GM21390 (cell line): ENCODE measurements around the gene KRTAP5-10.
"Not testable (repeated sequence)": the region's sequence is repeated elsewhere in the genome, so short reads cannot be mapped to it uniquely, and the experiment has no call there.

Experiments used
- ATAC-seq: cut with Tn5 transposase; IDR thresholded peaks from one replicate; pipeline ENCODE4 v1.9.1; 2021; ENCODE audit not compliant: unreplicated experiment

KRTAP5-10 gene, protein sequence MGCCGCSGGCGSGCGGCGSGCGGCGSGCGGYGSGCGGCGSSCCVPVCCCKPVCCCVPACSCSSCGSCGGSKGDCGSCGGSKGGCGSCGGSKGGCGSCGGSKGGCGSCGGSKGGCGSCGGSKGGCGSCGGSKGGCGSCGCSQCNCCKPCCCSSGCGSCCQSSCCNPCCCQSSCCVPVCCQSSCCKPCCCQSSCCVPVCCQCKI

DNA sequence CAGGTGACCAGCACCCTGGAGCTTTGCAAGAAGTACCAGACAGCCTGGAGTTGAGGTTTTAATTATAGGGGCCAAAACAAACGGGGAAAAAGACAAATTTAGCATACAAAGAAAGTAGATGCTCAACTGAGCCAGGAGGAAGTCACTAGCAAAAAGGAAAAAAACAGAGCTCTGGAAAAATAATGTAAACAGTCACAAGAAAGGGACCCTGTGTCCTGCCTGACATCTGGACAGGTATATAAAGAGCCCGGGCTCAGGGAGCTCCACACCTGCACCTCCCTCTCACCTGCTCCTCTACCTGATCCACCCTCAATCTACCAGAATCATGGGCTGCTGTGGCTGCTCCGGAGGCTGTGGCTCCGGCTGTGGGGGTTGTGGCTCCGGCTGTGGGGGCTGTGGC, at the start of gene KRTAP5-10:
Gene KRTAP5-10 (plus strand): TSS at position 301 of the 400 bp plus-strand sequence. CDS start 25 bp downstream, at position 326.
- no peak for ATAC-seq

DNA sequence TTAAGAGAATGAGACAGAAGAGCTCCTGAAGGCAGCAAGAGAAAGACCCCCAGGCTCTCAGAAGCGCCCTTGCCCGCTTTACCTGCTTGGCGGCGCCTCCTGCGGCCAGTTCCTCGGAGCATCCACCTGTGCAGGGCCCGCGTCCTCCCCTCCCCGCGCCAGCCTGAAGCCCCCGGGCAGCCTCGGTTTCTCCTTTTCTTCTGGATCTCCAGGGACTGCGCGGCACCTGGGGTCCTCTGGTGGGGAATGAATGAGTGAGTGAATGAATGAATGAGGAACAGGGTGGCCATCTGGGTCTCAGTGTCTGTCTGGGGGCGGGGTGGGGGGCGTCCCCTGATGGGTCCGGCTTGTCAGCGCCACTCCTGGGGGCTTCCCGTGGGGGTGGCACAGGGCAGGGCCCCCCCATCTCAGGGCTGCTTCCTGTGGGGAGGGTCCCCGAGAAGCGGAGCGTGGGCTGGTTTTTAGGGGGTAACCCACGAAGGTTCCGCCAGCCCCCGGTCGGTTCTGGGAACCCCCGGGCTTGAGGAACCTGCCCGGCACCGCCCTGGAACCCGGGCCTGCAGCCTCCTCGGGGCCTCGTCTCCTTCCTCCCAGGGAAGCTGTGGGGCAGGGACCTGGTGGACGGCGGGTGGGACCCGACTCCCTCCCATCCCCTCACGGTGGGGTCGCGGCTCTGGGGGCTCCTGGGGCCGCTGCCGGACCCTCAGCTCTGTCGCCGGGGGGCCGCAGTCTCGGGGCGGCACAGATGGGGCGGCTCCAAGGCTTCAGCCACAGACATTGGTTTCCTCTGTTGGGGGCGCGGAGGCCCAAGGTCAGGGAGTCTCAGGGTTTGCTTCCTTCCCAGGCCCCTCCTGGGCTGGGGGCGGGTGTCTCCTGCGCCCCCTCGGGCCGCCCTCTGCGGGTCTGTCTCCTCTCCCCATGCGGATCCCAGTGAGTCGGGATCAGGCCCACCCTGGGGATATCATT, 46.6 kb upstream of the KRTAP5-10 start:
- no peak for ATAC-seq

DNA sequence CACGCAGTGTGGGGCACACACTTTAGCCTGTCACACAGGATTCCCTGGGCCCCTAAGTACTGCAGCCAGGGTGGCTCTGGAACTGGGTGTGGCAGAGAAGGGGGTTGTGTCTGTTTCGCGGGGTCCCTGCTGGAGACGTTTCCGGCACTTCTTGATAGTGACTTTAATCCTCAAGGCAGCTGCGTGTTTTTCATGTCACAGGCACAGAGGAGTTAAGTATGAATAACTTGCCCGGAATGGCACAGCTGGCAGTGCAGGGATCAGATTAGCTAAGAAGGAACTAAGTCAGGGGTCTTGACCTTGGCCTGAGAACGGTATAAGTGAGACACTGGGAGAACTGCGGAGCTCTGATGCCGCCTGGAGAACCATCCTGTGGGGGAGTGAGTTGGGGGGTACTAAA, 45.8 kb upstream of the KRTAP5-10 start:
- ATAC-seq = no peak

DNA sequence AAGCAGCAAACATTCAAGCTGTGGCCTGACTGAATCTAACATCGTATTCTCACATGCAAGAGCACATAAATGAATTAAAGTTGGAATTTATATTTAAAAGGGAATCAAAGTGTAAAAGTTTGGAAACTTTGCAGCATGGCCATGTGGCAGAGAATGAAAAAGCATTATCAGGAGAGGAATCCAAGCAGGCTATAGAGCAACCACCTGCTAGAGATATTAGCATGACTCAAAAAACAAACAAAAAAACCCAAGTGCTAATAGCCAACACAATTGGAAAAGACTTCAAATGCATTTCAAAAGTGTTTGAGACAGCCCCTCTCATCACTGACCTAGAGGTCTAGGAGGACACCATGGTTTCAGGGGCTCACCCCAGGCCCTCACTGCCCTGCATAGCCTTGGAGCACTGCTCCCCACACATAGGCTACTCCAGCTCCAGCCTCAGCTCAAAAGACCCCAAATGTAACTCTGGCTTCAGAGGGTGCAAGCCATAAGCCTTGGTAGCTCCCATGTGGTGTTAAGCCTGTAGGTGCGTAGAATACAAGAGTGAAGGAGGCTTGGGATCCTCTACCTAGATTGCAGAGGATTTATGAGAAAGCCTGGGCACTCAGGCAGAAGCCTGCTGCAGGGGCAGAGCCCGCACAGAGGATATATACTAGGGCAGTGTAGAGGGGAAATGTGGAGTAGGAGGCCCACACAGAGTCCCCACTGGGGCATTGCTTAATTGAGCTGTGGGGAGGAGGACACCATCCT, 40.0 kb upstream of the KRTAP5-10 start:
- ATAC-seq = no peak

DNA sequence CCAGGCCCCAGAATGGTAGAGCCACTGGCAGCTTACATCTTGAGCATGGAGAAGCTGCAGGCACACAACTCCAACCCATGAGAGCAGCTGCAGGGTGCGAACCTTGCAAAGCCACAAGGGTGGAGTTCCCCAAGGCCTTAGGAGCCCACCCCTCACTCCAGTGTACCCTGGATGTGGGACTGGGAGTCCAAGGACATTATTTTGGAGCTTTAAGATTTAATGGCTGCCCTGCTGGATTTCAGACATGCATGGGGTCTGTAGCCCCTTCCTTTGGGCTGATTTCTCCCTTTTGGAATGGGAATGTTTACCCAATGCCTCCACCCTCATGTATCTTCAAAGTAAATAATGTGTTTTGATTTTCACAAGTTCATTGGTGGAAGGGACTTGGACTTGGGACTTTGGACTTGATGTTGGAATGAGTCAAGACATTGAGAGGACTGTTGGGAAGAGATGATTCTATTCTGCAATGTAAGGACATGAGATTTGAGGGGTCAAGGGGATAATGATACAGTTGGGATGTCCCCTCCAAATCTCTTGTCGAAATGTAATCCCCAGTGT, 39.3 kb upstream of the KRTAP5-10 start:
- no peak for ATAC-seq

DNA sequence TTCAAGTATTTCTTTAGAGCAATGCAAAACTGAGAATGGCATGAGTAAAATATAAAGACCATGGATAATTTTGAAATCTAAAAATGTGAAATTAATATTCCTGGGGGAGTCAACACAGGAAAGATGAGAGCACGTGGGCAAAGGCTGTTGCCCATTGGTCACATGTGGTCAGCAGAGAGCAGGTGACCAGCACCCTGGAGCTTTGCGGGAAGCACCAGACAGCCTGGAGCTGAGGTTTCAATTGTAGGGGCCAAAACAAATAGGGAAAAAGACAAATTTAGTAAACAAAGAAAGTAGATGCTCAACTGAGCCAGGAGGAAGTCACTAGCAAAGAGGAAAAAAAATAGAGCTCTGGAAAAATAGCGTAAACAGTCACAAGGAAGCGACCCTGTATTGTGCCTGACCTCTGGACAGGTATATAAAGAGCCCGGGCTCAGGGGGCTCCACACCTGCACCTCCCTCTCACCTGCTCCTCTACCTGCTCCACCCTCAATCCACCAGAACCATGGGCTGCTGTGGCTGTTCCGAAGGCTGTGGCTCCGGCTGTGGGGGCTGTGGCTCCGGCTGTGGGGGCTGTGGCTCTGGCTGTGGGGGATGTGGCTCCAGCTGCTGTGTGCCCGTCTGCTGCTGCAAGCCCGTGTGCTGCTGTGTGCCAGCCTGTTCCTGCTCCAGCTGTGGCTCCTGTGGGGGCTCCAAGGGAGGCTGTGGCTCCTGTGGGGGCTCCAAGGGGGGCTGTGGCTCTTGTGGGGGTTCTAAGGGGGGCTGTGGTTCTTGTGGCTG, 38.4 kb upstream of the KRTAP5-10 start, which contains the start of gene KRTAP5-7:
Gene KRTAP5-7 (plus strand): TSS at position 472 of the 780 bp plus-strand sequence. CDS start 34 bp downstream, at position 506.
- ATAC-seq = not testable (repeated sequence)

DNA sequence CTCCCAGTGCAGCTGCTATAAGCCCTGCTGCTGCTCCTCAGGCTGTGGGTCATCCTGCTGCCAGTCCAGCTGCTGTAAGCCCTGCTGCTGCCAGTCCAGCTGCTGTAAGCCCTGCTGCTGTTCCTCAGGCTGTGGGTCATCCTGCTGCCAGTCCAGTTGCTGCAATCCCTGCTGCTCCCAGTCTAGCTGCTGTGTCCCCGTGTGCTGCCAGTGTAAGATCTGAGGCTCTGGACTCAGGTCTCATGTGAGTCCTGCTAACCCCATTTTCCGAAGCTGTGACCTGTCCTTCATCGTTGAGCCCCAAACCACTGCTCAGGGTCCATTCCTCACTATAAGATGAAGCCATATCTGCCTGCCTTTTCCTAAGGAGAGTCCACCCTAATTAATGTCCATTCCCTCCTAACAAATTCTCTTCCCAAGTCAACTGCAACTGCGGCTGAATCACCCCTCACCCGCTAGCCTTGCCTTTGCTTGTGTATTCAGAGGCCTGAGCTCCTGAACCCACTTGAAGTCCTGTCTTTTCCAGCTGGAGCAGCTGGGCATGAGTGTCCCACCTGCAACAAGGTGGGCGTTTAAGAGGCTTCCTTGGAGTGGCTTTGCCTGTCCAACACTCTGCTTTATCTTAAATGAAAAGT, 37.7 kb upstream of the KRTAP5-10 start:
- no peak for ATAC-seq

DNA sequence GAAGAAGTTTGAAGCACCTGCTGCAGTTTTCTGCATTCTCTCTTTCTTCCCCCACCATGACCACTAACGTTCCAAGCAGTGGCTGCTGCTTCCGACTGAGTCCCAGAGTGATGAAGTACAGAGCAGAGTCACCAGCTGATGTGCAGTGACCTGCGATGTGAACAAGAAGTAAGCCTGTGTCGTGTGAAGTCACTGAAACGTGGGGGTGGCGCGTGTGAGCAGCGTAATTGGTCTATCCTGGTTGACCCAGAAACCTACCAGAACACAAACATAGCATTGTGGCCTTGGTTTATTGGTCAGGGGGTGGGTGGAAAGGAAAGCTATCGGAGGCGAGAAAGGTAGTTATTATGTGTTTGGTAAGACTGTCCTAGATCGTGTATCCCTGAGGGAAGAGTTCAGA, 34.8 kb upstream of the KRTAP5-10 start:
- no peak for ATAC-seq

DNA sequence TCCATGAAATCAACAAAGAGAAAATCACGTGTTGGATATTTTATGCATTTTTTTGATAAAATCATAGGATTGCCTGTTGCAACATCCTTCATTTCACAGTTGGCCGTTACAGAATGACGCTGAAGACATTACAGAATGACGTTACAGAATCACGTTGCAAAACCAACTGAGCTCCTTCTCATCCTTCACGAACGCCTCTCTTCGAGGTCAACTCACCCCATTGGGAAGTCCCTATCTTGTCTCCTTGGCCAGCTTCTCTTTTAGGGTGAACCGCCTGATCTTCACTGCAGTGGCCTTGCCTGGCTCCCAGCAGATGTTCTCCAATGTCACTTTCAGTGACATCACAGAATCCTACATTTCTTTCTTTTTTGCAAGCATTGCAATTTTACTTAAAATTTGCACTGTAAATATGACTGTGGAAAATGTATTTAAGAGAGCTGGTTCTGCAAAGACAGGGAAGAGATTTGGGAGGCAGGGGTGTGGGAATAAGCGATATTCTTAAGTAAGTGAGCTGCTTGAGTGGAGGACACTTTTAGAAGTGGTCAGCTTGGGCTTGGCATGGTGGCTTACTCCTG, 33.2 kb upstream of the KRTAP5-10 start:
- no peak for ATAC-seq

DNA sequence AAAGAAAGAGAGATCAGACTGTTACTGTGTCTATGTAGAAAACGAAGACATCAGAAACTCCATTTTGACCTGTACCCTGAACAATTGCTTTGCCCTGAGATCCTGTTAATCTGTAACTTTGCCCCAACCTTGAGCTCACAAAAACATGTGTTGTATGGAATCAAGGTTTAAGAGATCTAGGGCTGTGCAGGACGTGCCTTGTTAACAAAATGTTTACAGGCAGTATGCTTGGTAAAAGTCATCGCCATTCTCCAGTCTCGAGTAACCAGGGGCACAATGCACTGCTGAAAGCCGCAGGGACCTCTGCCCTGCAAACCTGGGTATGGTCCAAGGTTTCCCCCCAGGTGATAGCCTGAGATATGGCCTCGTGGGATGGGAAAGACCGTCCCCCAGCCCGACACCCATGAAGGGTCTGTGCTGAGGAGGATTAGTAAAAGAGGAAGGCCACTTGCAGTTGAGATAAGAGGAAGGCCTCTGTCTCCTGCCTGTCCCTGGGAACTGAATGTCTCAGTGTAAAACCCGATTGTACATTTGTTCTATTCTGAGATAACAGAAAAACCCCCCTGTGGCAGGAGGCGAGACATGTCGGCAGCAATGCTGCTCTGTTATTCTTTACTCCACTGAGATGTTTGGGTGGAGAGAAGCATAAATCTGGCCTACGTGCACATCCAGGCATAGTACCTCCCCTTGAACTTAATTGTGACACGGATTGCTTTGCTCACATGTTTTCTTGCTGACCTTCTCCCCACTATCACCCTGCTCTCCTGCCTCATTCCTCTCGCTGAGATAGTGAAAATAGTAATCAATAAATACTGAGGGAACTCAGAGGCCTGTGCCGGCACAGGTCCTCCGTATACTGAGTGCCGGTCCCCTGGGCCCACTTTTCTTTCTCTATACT, 30.4 kb upstream of the KRTAP5-10 start:
- not testable (repeated sequence) for ATAC-seq

DNA sequence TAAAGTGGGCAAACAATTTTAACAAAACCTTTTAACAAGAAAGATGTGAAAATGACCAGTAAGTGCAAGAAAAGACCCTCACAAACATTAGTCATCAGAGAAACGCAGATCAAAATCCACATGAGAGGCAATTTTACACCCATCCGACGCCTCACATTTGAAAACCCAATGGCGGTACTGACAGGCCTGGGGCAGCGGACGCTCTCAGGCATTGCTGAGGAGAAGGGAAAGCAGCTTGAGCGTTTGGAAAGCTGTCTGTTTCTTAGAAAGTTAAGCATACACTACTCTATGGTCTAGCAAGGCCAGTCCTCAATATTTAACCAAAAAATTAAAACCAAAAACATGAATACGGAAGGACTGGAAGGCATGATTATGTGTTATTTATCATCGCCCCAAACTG, 29.5 kb upstream of the KRTAP5-10 start:
- ATAC-seq = no peak

DNA sequence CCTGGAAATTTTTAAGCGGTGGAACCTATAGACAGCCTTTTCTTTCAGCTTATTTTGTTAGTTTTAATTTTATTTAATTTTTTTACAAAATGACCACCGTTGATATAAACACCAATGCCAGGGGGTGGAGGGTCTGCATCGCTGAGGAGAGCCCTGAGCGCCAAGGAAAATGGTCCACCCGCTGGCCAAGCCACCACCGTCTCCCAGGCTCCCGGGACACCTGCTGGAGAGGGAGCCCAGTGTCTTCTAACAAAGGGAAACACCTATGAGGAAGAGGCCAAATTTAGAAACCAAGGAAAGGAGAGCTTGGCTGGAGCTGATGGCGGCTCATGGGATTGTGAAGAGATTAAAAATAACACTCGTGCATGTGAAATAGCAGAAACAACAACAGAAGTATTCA, 27.8 kb upstream of the KRTAP5-10 start:
- no peak for ATAC-seq

DNA sequence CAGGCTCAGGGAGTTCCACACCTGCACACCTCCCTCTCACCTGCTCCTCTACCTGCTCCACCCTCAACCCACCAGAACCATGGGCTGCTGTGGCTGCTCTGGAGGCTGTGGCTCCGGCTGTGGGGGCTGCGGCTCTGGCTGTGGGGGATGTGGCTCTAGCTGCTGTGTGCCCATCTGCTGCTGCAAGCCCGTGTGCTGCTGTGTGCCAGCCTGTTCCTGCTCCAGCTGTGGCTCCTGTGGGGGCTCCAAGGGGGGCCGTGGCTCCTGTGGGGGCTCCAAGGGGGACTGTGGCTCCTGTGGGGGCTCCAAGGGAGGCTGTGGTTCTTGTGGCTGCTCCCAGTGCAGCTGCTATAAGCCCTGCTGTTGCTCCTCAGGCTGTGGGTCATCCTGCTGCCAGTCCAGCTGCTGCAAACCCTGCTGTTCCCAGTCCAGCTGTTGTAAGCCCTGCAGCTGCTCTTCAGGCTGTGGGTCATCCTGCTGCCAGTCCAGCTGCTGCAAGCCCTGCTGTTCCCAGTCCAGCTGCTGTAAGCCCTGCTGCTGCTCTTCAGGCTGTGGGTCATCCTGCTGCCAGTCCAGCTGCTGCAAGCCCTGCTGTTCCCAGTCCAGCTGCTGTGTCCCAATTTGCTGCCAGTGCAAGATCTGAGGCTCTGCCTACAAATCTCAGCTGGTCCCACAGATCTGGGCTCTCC, 27.2 kb upstream of the KRTAP5-10 start, which contains the start of gene KRTAP5-8:
Gene KRTAP5-8 (plus strand): TSS at position 49 of the 689 bp plus-strand sequence. CDS start 31 bp downstream, at position 80.
- ATAC-seq = not testable (repeated sequence)

DNA sequence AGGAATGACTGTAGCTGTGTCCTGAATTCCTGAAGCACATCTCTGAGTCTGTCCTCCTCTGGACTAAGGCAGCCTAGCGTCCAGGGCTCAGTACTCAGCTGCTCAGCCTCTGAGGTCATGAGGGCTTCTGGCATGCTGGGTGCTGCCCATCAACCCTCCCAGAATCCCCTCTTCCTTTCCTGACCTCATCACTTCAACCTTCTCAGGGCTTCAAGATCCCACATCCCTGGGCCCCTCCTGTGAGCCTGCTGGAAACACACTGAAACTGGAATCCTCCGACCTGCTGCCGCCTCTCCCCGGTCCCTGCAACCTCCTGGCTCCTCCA, 26.7 kb upstream of the KRTAP5-10 start:
- ATAC-seq = no peak

DNA sequence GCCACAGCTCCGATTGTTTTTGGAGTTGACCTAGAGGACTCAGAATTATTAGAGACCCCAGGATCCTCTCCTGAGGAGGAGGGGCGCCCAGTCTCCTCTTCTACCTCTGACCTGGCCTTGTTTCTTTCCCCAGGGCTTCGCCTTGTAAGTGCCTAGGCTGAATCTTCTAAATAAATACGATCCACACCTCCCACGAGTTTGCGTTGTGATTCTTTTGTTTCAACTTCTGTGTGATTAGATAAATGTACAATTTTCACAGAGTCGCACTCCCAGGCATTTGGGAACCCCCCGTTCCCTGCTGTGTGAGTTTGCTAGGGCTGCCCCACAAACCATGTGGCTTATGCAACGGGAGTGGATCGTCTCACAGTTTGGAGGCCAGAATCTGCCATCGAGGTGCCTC, 26.3 kb upstream of the KRTAP5-10 start:
- ATAC-seq = no peak

DNA sequence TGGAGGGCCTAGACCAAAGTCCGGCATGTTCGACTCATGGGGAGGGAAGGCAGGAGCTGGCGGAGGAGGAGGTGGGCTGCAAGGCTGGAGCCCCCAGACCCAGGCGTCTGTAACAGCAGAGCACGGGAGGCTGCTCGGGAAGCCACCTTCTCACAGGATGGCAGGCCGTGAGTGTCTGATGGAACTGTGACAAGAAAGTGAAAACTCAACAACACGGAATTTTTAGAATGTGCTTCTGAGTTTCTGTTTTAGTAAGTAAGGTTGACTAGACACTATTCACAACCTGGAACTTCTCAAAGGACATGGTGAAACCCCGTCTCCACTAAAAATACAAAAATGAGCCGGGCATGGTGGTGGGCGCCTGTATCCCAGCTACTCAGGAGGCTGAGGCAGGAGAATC, 25.4 kb upstream of the KRTAP5-10 start:
- ATAC-seq = peak; percentile 55

DNA sequence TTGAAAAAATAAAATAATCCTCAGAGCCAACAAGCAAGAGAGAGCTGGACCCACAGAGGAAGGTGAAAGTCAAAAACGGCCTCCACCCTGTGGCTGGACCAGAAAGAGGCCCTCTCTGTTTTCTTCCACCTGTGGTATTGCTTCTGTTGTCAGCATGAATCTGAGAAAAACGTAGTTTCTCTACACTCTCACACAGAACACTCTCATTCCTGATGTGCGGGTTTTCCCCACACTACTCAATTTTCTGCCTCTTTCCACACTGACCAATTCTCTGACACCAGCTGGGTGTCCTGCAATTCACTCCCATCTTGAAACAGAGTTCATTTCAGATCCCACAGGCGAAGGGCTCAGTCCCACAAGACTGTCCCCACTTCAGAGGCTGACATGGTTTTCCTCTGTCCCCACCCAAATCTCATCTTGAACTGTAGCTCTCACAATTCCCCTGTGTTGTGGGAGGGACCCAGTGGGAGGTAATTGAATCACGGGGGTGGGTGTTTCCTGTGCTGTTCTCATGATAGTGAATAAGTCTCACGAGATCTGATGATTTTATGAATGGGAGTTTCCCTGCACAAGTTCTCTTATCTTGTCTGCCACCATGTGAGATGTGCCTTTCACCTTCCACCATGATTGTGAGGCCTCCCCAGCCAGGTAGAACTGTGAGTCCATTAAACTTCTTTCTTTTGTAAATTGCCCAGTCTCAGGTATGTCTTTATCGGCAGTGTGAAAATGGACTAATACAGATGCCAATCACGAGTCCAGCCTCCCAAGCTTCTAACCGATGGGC, 24.6 kb upstream of the KRTAP5-10 start:
- peak; percentile 66 for ATAC-seq
